Transverse colon (tissue), 3 donors: ENCODE measurements around the gene AGBL5.

Experiments
- POLR2A ChIP-seq: fragments of 450-650 bp; IDR thresholded peaks from one replicate; pipeline ENCODE4 v1.6.1; 2016; ENCODE audit warnings: antibody characterized with exemption, mild to moderate bottlenecking, moderate library complexity
- TF ChIP-seq, protein P1 (sequence below), 5 experiments: fragments of 200-600 bp in 3 of 5; fragments of 450-650 bp in 2 of 5; sonication (generic) in 3 of 5; IDR thresholded peaks; 1 replicate in 2 of 5; 2 replicates in 3 of 5; pipeline ENCODE4 v1.5.1; 2016 to 2017; ENCODE audit warnings: antibody characterized with exemption in 5 of 5, inconsistent platforms in 3 of 5, mild to moderate bottlenecking in 2 of 5, moderate library complexity in 1 of 5

DNA sequence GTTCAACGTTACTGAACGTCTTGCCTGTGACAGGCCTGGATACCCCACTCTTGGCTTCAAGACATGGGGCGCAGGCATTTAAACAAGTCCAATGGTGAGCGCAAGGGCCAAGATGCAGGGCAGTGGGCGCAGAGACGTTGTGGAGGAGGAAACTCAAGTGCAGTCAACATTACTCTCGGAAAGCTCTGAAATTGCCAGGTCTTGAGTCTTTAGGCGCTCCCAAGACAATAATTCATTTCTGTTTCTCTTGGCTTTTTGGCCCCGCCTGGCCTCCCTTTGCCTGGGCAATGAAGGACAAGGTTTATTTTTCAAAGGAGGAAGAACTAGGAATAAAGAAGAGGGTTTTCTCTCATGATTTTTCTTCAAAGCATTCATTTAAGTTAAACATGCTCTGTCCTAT, 32.0 kb upstream of the AGBL5 start:
- TF ChIP-seq, protein P1, sequence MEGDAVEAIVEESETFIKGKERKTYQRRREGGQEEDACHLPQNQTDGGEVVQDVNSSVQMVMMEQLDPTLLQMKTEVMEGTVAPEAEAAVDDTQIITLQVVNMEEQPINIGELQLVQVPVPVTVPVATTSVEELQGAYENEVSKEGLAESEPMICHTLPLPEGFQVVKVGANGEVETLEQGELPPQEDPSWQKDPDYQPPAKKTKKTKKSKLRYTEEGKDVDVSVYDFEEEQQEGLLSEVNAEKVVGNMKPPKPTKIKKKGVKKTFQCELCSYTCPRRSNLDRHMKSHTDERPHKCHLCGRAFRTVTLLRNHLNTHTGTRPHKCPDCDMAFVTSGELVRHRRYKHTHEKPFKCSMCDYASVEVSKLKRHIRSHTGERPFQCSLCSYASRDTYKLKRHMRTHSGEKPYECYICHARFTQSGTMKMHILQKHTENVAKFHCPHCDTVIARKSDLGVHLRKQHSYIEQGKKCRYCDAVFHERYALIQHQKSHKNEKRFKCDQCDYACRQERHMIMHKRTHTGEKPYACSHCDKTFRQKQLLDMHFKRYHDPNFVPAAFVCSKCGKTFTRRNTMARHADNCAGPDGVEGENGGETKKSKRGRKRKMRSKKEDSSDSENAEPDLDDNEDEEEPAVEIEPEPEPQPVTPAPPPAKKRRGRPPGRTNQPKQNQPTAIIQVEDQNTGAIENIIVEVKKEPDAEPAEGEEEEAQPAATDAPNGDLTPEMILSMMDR (IDR thresholded peaks at IDR 0.05): no peak
- no peak for TF ChIP-seq POLR2A
